SK-N-SH (cell line): ENCODE results near the gene TSG101. TPM values are rescaled to one million over a fixed set of nuclear protein-coding genes. Genes with fewer than 3 reads are reported as not detected.

Experiments
- CTCF ChIA-PET: fragments of 300-600, 350-600 bp; formaldehyde crosslinking; extraction: SDS; loops from one replicate; lab custom pipeline; 2021; lab: Yijun Ruan, JAX
- POLR2A ChIA-PET: fragments of 350-600 bp; sonication (Branson Sonifier 250); formaldehyde crosslinking; extraction: SDS; loops from one replicate; lab custom pipeline; 2020; ENCODE audit warnings: antibody characterized with exemption, inconsistent platforms; lab: Yijun Ruan, JAX
- DNase-seq: peaks from one replicate; pipeline ENCODE4 v3.0.0; 2012
- H2AFZ ChIP-seq: fragments of 200-600 bp; sonication (generic); 2 replicates; pipeline ENCODE4 v1.8.1; 2016; ENCODE audit warnings: antibody characterized with exemption, mild to moderate bottlenecking, low read depth
- H3F3A ChIP-seq: fragments of 200-600 bp; sonication (generic); replicated peaks from 2 replicates; pipeline ENCODE3; 2016; ENCODE audit warnings: antibody characterized with exemption, mild to moderate bottlenecking; ENCODE audit not compliant: insufficient read depth
- H3K27ac ChIP-seq, 2 experiments: fragments of 200-500 bp in 1 of 2; fragments of 200-600 bp in 1 of 2; sonication (Bioruptor generic) in 1 of 2; sonication (generic), shearing (Covaris generic) in 1 of 2; 2 replicates each; pipeline versions ENCODE4 v1.5.1 to v1.6.1; 2014 to 2016; ENCODE audit warnings: low read depth in 2 of 2, inconsistent platforms in 1 of 2, low read length in 1 of 2, mild to moderate bottlenecking in 1 of 2, mixed read lengths in 1 of 2
- H3K27me3 ChIP-seq: fragments of 200-600 bp; sonication (generic), shearing (Covaris generic); 2 replicates; pipeline ENCODE4 v1.6.1; 2016; ENCODE audit warnings: mixed run types; ENCODE audit not compliant: insufficient read depth
- H3K36me3 ChIP-seq, 2 experiments: fragments of 200-500 bp in 1 of 2; fragments of 200-600 bp in 1 of 2; sonication (Bioruptor generic) in 1 of 2; sonication (generic) in 1 of 2; replicated peaks in 1 of 2; 2 replicates each; pipeline versions ENCODE3 to v1.5.1; 2014 to 2016; ENCODE audit warnings: low read length in 1 of 2, mild to moderate bottlenecking in 1 of 2; ENCODE audit not compliant: insufficient read depth in 2 of 2, control insufficient read depth in 1 of 2
- H3K4me1 ChIP-seq, 2 experiments: fragments of 200-500 bp in 1 of 2; fragments of 200-600 bp in 1 of 2; sonication (Bioruptor generic) in 1 of 2; sonication (generic), shearing (Covaris generic) in 1 of 2; 2 replicates each; pipeline versions ENCODE4 v1.5.1 to v1.6.1; 2014 to 2016; ENCODE audit warnings: low read depth in 1 of 2, low read length in 1 of 2, mixed run types in 1 of 2; ENCODE audit not compliant: insufficient read depth in 2 of 2, control insufficient read depth in 1 of 2
- H3K4me2 ChIP-seq: fragments of 200-600 bp; sonication (generic), shearing (Covaris generic); 2 replicates; pipeline ENCODE4 v1.6.1; 2017; ENCODE audit warnings: mixed run types
- H3K4me3 ChIP-seq, 2 experiments: fragments of 200-500 bp in 1 of 2; fragments of 200-600 bp in 1 of 2; sonication (Bioruptor generic) in 1 of 2; sonication (generic), shearing (Covaris generic) in 1 of 2; 2 replicates each; pipeline versions ENCODE4 v1.5.1 to v1.8.1; 2014 to 2016; ENCODE audit warnings: low read depth in 2 of 2, inconsistent platforms in 1 of 2, low read length in 1 of 2, mild to moderate bottlenecking in 1 of 2, mixed read lengths in 1 of 2, moderate library complexity in 1 of 2
- H3K79me2 ChIP-seq: fragments of 200-600 bp; sonication (generic); 2 replicates; pipeline ENCODE4 v1.8.1; 2017; ENCODE audit warnings: mild to moderate bottlenecking; ENCODE audit not compliant: insufficient read depth
- H3K9ac ChIP-seq: fragments of 200-600 bp; sonication (generic); 2 replicates; pipeline ENCODE4 v1.6.1; 2017; ENCODE audit warnings: mixed run types
- H3K9me2 ChIP-seq: fragments of 200-600 bp; sonication (generic); 2 replicates; pipeline ENCODE4 v1.6.1; 2017; ENCODE audit warnings: mixed run types
- H3K9me3 ChIP-seq: fragments of 200-600 bp; sonication (generic); 2 replicates; pipeline ENCODE4 v1.6.1; 2017; ENCODE audit warnings: mixed run types, mild to moderate bottlenecking, moderate library complexity
- H4K20me1 ChIP-seq: fragments of 200-600 bp; sonication (generic); 2 replicates; pipeline ENCODE4 v1.6.1; 2017; ENCODE audit warnings: mild to moderate bottlenecking, mixed run types; ENCODE audit not compliant: insufficient read depth
- CTCF ChIP-seq: fragments of 200-600 bp; sonication (generic); IDR thresholded peaks from 2 replicates; pipeline ENCODE4 v1.6.1; 2017; ENCODE audit warnings: antibody characterized with exemption, mild to moderate bottlenecking, moderate library complexity
- EP300 ChIP-seq, 2 experiments: IDR thresholded peaks; 2 replicates each; pipeline versions ENCODE4 v1.4.0 to v1.6.1; 2012; ENCODE audit warnings: borderline replicate concordance in 1 of 2, low read depth in 1 of 2, low read length in 1 of 2
- FOXJ3 ChIP-seq: sonication (generic); formaldehyde crosslinking; IDR thresholded peaks from 2 replicates; pipeline ENCODE4 v1.5.1; 2020; ENCODE audit warnings: mild to moderate bottlenecking, missing genetic modification reagents
- FOXM1 ChIP-seq: IDR thresholded peaks from 2 replicates; pipeline ENCODE4 v1.4.0; 2012; ENCODE audit warnings: low read depth, mild to moderate bottlenecking
- GABPA ChIP-seq: IDR thresholded peaks from 2 replicates; pipeline ENCODE4 v1.4.0; 2012; ENCODE audit warnings: low read depth, mild to moderate bottlenecking
- GATA2 ChIP-seq: sonication (generic); formaldehyde crosslinking; IDR thresholded peaks from 2 replicates; pipeline ENCODE4 v1.5.0; 2020; ENCODE audit warnings: mild to moderate bottlenecking, missing genetic modification reagents
- IRF3 ChIP-seq: fragments of 150-350 bp; IDR thresholded peaks from 2 replicates; pipeline ENCODE4 v1.6.1; 2016; ENCODE audit warnings: mild to moderate bottlenecking, low read depth, low read length
- MAX ChIP-seq: IDR thresholded peaks from 2 replicates; pipeline ENCODE4 v1.4.0; 2012; ENCODE audit warnings: low read depth
- MXI1 ChIP-seq: IDR thresholded peaks from 2 replicates; pipeline ENCODE4 v1.6.1; 2012; ENCODE audit warnings: mild to moderate bottlenecking, low read depth, low read length, improper control_type of control experiment
- NFIC ChIP-seq: IDR thresholded peaks from 2 replicates; pipeline ENCODE4 v1.4.0; 2012; ENCODE audit warnings: borderline replicate concordance
- NRF1 ChIP-seq: IDR thresholded peaks from 2 replicates; pipeline ENCODE4 v1.6.1; 2012; ENCODE audit warnings: low read depth, mild to moderate bottlenecking, low read length
- PBX3 ChIP-seq: IDR thresholded peaks from 2 replicates; pipeline ENCODE4; 2012
- RAD21 ChIP-seq: IDR thresholded peaks from 2 replicates; pipeline ENCODE4 v1.6.1; 2012; ENCODE audit warnings: mild to moderate bottlenecking, low read length
- RXRA ChIP-seq: IDR thresholded peaks from 2 replicates; pipeline ENCODE4 v1.4.0; 2012; ENCODE audit warnings: low read depth, mild to moderate bottlenecking, borderline replicate concordance
- SMC3 ChIP-seq: IDR thresholded peaks from 2 replicates; pipeline ENCODE4 v1.6.1; 2012; ENCODE audit warnings: low read depth, low read length, improper control_type of control experiment
- ZBTB33 ChIP-seq: IDR thresholded peaks from 2 replicates; pipeline ENCODE4 v1.4.0; 2012; ENCODE audit warnings: low read depth, borderline replicate concordance
- WGBS: methylation state at CpG from one replicate; pipeline ENCODE4 v1.1.6; 2017; ENCODE audit warnings: low lambda C conversion rate; 5-methylcytosine and 5-hydroxymethylcytosine counted together
- polyA plus RNA-seq, 3 experiments: library from polyadenylated mRNA; depleted of rRNA; stranded (reverse); fragments of >200 nt; gene quantifications; 2 replicates each; pipeline ENCODE4 v1.2.3, GENCODE V29; 2012

TSG101 gene
- polyA plus RNA-seq, 1 of the 3 experiments (the other 2 are of a cell fraction) = 164 TPM

GRCh38 chr11:18523084-18523483, 3.7 kb downstream of the TSG101 start:
- Histone ChIP-seq H3K9me2 (no peaks in the 10 kb centered on the region), H4K20me1 (no peaks in the 10 kb centered on the region; the same call in 1 of the 2 replicates), H3K9ac (no peak overlapping the region), H3K4me2 (no peak overlapping the region), H3K9me3 (no peaks in the 10 kb centered on the region), H3F3A (peaks cover 5% of the 10 kb centered on the region), H3K36me3 (peaks cover 14 to 15% of the 10 kb centered on the region in 2 experiments), H3K4me3 (no peak overlapping the region), H3K27ac (no peak overlapping the region), H3K4me1 (no peaks in the 10 kb centered on the region; a peak in 2 of 4 replicates), H3K79me2 (peaks cover 92% of the 10 kb centered on the region), H2AFZ (no peak overlapping the region)
- CTCF ChIA-PET = interaction anchor here (1.1 to 1.5 kb wide), 2 partner anchors 17 to 279 kb away, joined by 3 to 5 read pairs; no protein-coding TSS in a partner anchor
- DNase-seq = no peak
- 82% methylated on average over 3 of the region's 3 CpGs for WGBS
- POLR2A ChIA-PET = no interaction called here
- TF ChIP-seq GATA2 (CRISPR knock-in tag) (no peak), ZBTB33 (no peak), IRF3 (no peak), NRF1 (no peak), GABPA (no peak), CTCF (no peak), FOXM1 (no peak), SMC3 (no peak), FOXJ3 (CRISPR knock-in tag) (no peak), PBX3 (no peak), RXRA (no peak), RAD21 (no peak), MXI1 (no peak), NFIC (no peak), EP300 (IDR thresholded peaks at IDR 0.05; ENCODE audit: borderline replicate concordance in 1 of 2, low read depth in 1 of 2, low read length in 1 of 2) (no peak), MAX (no peak)
- TF ChIP-seq, all 33 proteins: peak for 0
- H3K27me3 ChIP-seq = no peaks in the 10 kb centered on the region
